ENCODE measurements around the gene ANKRD16.

DNA sequence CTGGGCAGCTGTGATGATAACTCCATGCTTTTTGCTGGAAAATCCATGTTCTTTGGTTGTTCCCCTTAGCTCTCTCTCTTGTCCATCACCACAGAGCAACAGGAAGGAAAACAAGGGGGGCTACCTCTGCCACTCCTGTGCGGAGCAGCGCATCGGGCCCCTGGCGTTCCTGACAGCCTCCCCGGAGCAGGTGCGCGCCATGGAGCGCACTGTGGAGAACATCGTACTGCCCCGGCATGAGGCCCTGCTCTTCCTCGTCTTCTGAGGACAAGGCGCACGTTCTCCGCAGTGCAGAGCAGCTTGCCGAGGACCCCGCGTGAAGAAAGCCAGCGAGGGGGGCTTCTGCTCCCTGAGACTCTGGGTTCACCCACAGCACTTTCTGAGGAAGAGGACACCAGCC, 47.3 kb upstream of the ANKRD16 start:
- TF ChIP-seq POLR2A (IDR thresholded peaks at IDR 0.05): no peak
- TF ChIP-seq POLR2AphosphoS5 (IDR thresholded peaks at IDR 0.05): no peak
- TF ChIP-seq, protein P1, sequence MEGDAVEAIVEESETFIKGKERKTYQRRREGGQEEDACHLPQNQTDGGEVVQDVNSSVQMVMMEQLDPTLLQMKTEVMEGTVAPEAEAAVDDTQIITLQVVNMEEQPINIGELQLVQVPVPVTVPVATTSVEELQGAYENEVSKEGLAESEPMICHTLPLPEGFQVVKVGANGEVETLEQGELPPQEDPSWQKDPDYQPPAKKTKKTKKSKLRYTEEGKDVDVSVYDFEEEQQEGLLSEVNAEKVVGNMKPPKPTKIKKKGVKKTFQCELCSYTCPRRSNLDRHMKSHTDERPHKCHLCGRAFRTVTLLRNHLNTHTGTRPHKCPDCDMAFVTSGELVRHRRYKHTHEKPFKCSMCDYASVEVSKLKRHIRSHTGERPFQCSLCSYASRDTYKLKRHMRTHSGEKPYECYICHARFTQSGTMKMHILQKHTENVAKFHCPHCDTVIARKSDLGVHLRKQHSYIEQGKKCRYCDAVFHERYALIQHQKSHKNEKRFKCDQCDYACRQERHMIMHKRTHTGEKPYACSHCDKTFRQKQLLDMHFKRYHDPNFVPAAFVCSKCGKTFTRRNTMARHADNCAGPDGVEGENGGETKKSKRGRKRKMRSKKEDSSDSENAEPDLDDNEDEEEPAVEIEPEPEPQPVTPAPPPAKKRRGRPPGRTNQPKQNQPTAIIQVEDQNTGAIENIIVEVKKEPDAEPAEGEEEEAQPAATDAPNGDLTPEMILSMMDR (IDR thresholded peaks at IDR 0.05): no peak

Data from stomach (tissue), 4 donors.